ENCODE data around the gene TMA7. TPM values are rescaled to one million over a fixed set of nuclear protein-coding genes. Genes with fewer than 3 reads are reported as not detected.

The TMA7 gene
- total and polyA plus RNA-seq, 9 of the 15 experiments (the other 6 are each of a cell fraction or from before 2014, with no cell fraction given), result 209 to 1,003 (median 486) TPM

- no peak for TF ChIP-seq ASH1L (IDR thresholded peaks at IDR 0.05; ENCODE audit: borderline replicate concordance, low read depth, partially characterized antibody)
- TF ChIP-seq POLR2H (tag; IDR thresholded peaks at IDR 0.05; ENCODE audit: low read depth), result peak; percentile 89
- no peak for TF ChIP-seq PCBP1 (IDR thresholded peaks at IDR 0.05; ENCODE audit: low read depth, low read length, poor library complexity, severe bottlenecking)
- no peak for TF ChIP-seq ARID2 (IDR thresholded peaks at IDR 0.05)
- TF ChIP-seq NFXL1 (CRISPR knock-in tag; IDR thresholded peaks at IDR 0.05), result no peak
- TF ChIP-seq DPF2 (IDR thresholded peaks at IDR 0.05), result no peak
- TF ChIP-seq CREB3L1 (IDR thresholded peaks at IDR 0.05; ENCODE audit: borderline replicate concordance, low read depth), result peak; percentile 44; the same call in 1 of the 2 replicates
- no peak for TF ChIP-seq DEAF1 (CRISPR knock-in tag; IDR thresholded peaks at IDR 0.05)
- no peak for TF ChIP-seq EZH2 (IDR thresholded peaks at IDR 0.05; ENCODE audit: borderline replicate concordance, low read depth, low read length)
- peak in 2 of 3 experiments; percentile 39 to 61 for TF ChIP-seq YY1 (IDR thresholded peaks at IDR 0.05; ENCODE audit: borderline replicate concordance in 1 of 3, control insufficient read depth in 1 of 3, extremely low read depth in 1 of 3, insufficient read depth in 3 of 3, insufficient read length in 1 of 3, insufficient replicate concordance in 2 of 3, low read depth in 1 of 3, low read length in 2 of 3)
- no peak for TF ChIP-seq DNMT1 (IDR thresholded peaks at IDR 0.05)
- TF ChIP-seq RBBP5 (IDR thresholded peaks at IDR 0.05; ENCODE audit: borderline replicate concordance, insufficient read depth, low read length, poor library complexity, severe bottlenecking), result peak; percentile 90
- no peak for TF ChIP-seq MXI1 (IDR thresholded peaks at IDR 0.05; ENCODE audit: low read depth, low read length)
- no peak for TF ChIP-seq ZNF277 (CRISPR knock-in tag; IDR thresholded peaks at IDR 0.05; ENCODE audit: borderline replicate concordance)
- no peak for TF ChIP-seq HES1 (IDR thresholded peaks at IDR 0.05; ENCODE audit: low read depth)
- no peak for TF ChIP-seq ZNF274 (IDR thresholded peaks at IDR 0.05; ENCODE audit: borderline replicate concordance, low read depth, low read length)
- TF ChIP-seq RFX1 (IDR thresholded peaks at IDR 0.05), result no peak
- TF ChIP-seq POLR2G (IDR thresholded peaks at IDR 0.05; ENCODE audit: low read depth, low read length), result peak; percentile 100
- TF ChIP-seq ZNF134 (CRISPR knock-in tag; conservative IDR thresholded peaks at IDR 0.05), result no peak
- TF ChIP-seq BCL6 (CRISPR knock-in tag; IDR thresholded peaks at IDR 0.05), result no peak
- no peak for TF ChIP-seq SREBF1 (IDR thresholded peaks at IDR 0.05; ENCODE audit: borderline replicate concordance, low read depth, low read length)
Measured at GRCh38 chr3:48446425-48447193, 6.6 kb downstream of the TMA7 start, which contains the start of gene ATRIP (continued).

Measured in K562 (cell line).